NCI-H1694 treated with DMSO at 0.1 percent for 48 hours (cell line): Measurements from ENCODE around the gene ZMPSTE24.
"Not testable (repeated sequence)": the region's sequence is repeated elsewhere in the genome, so short reads cannot be mapped to it uniquely, and the experiment has no call there.

Source experiments
- DNase-seq: peaks from one replicate; lab custom pipeline; 2025; lab: John Stamatoyannopoulos, UW

Gene ZMPSTE24

GRCh38 chr1:40257688-40258444, at the start of gene ZMPSTE24:
Gene ZMPSTE24, plus strand, starts transcription at chr1:40258236. Its CDS starts 36 bp downstream, at chr1:40258272.
- DNase-seq: peak; percentile 92

GRCh38 chr1:40210511-40211204, 47.4 kb upstream of the ZMPSTE24 start:
- no peak for DNase-seq

GRCh38 chr1:40218333-40218732, 39.7 kb upstream of the ZMPSTE24 start:
- DNase-seq: no peak

- not testable (repeated sequence) for DNase-seq
These were observed 36.5 kb upstream of the ZMPSTE24 start for GRCh38 chr1:40221471-40221905.

- DNase-seq: no peak
These were observed 35.9 kb upstream of the ZMPSTE24 start for GRCh38 chr1:40221977-40222772.

- no peak for DNase-seq
These were observed 34.0 kb upstream of the ZMPSTE24 start for GRCh38 chr1:40224040-40224439.

- no peak for DNase-seq
These were observed 31.8 kb upstream of the ZMPSTE24 start for GRCh38 chr1:40226192-40226591.

GRCh38 chr1:40232444-40232843, 25.6 kb upstream of the ZMPSTE24 start:
- no peak for DNase-seq

- DNase-seq: no peak
These were observed 18.4 kb upstream of the ZMPSTE24 start for GRCh38 chr1:40239626-40240025.

GRCh38 chr1:40240390-40240789, 17.6 kb upstream of the ZMPSTE24 start:
- DNase-seq: no peak

GRCh38 chr1:40241362-40241761, 16.7 kb upstream of the ZMPSTE24 start:
- DNase-seq: no peak

GRCh38 chr1:40243351-40243750, 14.7 kb upstream of the ZMPSTE24 start:
- DNase-seq: no peak

- DNase-seq: no peak
These were observed 13.8 kb upstream of the ZMPSTE24 start for GRCh38 chr1:40244138-40244744.

- no peak for DNase-seq
These were observed 12.3 kb upstream of the ZMPSTE24 start for GRCh38 chr1:40245686-40246085.

- no peak for DNase-seq
These were observed 10.4 kb upstream of the ZMPSTE24 start, which contains the start of gene TMCO2 for GRCh38 chr1:40247655-40248054. Gene TMCO2, plus strand, starts transcription at chr1:40247937. Its CDS starts 57 bp downstream, at chr1:40247994.

- no peak for DNase-seq
These were observed 9.6 kb upstream of the ZMPSTE24 start for GRCh38 chr1:40248412-40248811.

GRCh38 chr1:40251456-40251855, 6.6 kb upstream of the ZMPSTE24 start:
- no peak for DNase-seq

- no peak for DNase-seq
These were observed 5.4 kb upstream of the ZMPSTE24 start for GRCh38 chr1:40252601-40253000.

GRCh38 chr1:40255231-40255630, 2.8 kb upstream of the ZMPSTE24 start:
- DNase-seq: no peak

GRCh38 chr1:40256401-40257084, 1.5 kb upstream of the ZMPSTE24 start:
- no peak for DNase-seq

GRCh38 chr1:40257313-40257687, 736 bp upstream of the ZMPSTE24 start:
- DNase-seq: no peak

GRCh38 chr1:40258445-40258769, 371 bp downstream of the ZMPSTE24 start:
- DNase-seq: no peak
